Mucosa of descending colon (tissue), 3 donors: ENCODE data around the gene CCM2L. TPM values are rescaled to one million over a fixed set of nuclear protein-coding genes. Genes with fewer than 3 reads are reported as not detected.

Source experiments
- ATAC-seq: fragments of 200-7000 bp; cut with Tn5 transposase; one replicate; pipeline ENCODE4 v1.9.1; 2020; ENCODE audit warnings: mild to moderate bottlenecking, moderate library complexity
- DNase-seq, 3 donors: peaks; one replicate each; pipeline ENCODE4 v3.0.0-alpha.2; 2020
- H3K36me3 ChIP-seq: fragments of 200-600 bp; one replicate; pipeline ENCODE4 v1.8.0; 2021; ENCODE audit warnings: low read depth, mild to moderate bottlenecking
- H3K4me1 ChIP-seq: fragments of 200-600 bp; one replicate; pipeline ENCODE4 v1.8.0; 2021; ENCODE audit warnings: low read depth, mild to moderate bottlenecking
- H3K4me3 ChIP-seq: fragments of 200-600 bp; one replicate; pipeline ENCODE4 v1.8.0; 2021; ENCODE audit warnings: mild to moderate bottlenecking
- H3K9me3 ChIP-seq: fragments of 200-600 bp; one replicate; pipeline ENCODE4 v1.8.0; 2021; ENCODE audit warnings: mild to moderate bottlenecking
- intact Hi-C, 2 donors: fragments of 100-400 bp; cut with DNase I in 1 of 2; cut with micrococcal nuclease in 1 of 2; formaldehyde crosslinking; loops; one replicate each; pipeline versions ENCODE4 v1.11.0 to v1.11.1; 2022; cut with DNase I, micrococcal nuclease
- total RNA-seq, 3 donors: library from RNA; stranded (reverse); fragmentation: NEBNext Ultra II Directional in 2 of 3; extraction: Animal tissue kit (Norgen Biotek cat#: 25700) in 2 of 3; gene quantifications; one replicate each; pipeline versions ENCODE4 v1.2.1 to v1.2.4, GENCODE V29; 2021 to 2023
- TF ChIP-seq, protein P1 (sequence below): fragments of 200-600 bp; IDR thresholded peaks from one replicate; pipeline ENCODE4 v1.8.0; 2022; ENCODE audit warnings: antibody characterized with exemption, mild to moderate bottlenecking
- donor health status: DM: no; HTN: no; CAD: no; lungs with moderate emphysema.
- donor health status: DM: no; HTN: no; CAD: no.
- donor health status: DM: no; HTN: yes; CAD: no.

The CCM2L gene
- total RNA-seq, 3 donors from 2014 or later = 1.2 to 3.7 (median 1.8) TPM

DNA sequence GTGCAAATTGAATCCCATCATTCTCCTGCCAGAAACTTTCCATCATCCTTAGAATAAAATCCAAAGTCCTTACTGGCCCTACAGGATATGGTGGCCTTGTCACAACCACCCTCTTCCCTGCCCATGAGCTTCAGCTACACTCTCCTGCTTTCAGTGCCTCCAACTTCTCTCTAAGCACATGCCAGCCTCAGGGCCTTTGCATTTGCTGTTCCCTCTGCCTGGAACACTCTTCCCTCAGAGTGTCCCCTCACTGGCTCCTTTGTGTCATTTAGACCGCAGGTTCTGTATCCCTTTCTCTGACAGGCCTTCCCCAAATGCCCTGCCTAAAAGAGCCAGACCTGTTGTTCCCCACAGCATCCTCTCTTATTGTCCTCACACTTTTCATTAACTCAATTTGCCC, 60.0 kb downstream of the CCM2L start:
- Histone ChIP-seq H3K4me3 (no peak overlapping the region), H3K9me3 (no peaks in the 10 kb centered on the region), H3K36me3 (no peaks in the 10 kb centered on the region), H3K4me1 (no peaks in the 10 kb centered on the region)
- TF ChIP-seq, protein P1, sequence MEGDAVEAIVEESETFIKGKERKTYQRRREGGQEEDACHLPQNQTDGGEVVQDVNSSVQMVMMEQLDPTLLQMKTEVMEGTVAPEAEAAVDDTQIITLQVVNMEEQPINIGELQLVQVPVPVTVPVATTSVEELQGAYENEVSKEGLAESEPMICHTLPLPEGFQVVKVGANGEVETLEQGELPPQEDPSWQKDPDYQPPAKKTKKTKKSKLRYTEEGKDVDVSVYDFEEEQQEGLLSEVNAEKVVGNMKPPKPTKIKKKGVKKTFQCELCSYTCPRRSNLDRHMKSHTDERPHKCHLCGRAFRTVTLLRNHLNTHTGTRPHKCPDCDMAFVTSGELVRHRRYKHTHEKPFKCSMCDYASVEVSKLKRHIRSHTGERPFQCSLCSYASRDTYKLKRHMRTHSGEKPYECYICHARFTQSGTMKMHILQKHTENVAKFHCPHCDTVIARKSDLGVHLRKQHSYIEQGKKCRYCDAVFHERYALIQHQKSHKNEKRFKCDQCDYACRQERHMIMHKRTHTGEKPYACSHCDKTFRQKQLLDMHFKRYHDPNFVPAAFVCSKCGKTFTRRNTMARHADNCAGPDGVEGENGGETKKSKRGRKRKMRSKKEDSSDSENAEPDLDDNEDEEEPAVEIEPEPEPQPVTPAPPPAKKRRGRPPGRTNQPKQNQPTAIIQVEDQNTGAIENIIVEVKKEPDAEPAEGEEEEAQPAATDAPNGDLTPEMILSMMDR = no peak
- no peak for ATAC-seq
- DNase-seq = no peak
- intact Hi-C loops = no loop called here

DNA sequence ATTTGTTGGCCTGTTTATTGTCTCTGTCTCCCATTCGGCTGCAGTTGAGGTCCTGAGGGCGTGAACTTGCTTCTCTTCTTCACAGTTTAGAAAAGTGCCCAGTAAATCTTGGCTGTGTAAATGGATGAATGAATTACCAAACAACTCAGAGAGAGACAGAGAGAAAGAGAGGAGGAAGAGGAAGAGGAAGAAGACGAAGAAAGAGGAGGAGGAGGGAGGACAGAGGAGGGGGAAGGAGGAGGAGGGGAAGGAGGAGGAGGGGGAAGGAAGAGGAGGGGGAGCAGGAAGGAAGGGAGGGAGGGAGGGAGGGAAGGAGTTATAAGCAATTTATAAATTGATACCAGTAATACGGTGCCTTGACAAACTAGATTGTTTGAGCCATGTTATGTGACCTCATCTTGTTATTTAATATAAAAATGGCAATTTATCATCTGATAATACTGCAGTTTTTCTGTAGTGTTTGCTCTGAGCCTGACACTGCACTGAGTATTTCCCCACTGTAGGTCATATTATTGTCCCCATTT, 60.5 kb downstream of the CCM2L start:
- Histone ChIP-seq H3K9me3 (no peaks in the 10 kb centered on the region), H3K4me3 (no peak overlapping the region), H3K4me1 (no peaks in the 10 kb centered on the region), H3K36me3 (no peaks in the 10 kb centered on the region)
- intact Hi-C loops = no loop called here
- DNase-seq = no peak
- no peak for ATAC-seq
- TF ChIP-seq, protein P1 = no peak

DNA sequence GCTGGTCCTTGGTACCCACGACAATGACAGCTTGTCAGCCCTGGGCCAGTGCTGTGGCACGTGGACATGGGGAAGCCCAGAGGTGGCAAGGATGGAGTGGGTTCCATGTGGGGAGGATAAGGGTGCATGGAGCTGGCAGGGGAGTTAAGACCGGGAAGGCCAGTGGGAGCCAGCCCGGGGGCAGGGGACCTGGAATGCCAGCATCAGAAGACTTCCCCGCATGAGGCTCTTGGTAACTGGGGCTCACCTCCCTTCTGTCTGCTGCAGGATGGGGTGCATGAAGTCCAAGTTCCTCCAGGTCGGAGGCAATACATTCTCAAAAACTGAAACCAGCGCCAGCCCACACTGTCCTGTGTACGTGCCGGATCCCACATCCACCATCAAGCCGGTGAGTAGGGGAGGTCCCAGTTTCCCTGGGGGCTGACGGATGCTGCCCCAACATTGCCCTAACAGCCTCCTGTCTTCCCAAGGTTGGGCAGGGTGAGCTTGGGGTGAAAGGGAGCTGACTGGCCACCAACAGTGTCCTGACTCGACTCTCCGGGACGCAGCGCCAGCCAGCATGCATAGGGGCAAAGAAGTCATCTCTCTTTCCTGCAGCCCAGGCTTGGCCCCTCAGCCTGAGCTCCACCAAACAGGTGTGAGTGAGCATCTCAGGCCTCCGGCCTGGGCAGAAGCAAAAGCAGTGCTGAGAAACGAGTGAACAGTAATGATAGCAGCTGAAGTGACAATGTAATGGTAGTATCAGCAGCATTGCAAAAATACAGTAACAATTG, 61.3 kb downstream of the CCM2L start:
- intact Hi-C loops = no loop called here
- TF ChIP-seq, protein P1 = no peak
- ATAC-seq = no peak
- Histone ChIP-seq H3K9me3 (no peaks in the 10 kb centered on the region), H3K4me1 (no peaks in the 10 kb centered on the region), H3K36me3 (no peaks in the 10 kb centered on the region), H3K4me3 (no peak overlapping the region)
- DNase-seq = no peak

DNA sequence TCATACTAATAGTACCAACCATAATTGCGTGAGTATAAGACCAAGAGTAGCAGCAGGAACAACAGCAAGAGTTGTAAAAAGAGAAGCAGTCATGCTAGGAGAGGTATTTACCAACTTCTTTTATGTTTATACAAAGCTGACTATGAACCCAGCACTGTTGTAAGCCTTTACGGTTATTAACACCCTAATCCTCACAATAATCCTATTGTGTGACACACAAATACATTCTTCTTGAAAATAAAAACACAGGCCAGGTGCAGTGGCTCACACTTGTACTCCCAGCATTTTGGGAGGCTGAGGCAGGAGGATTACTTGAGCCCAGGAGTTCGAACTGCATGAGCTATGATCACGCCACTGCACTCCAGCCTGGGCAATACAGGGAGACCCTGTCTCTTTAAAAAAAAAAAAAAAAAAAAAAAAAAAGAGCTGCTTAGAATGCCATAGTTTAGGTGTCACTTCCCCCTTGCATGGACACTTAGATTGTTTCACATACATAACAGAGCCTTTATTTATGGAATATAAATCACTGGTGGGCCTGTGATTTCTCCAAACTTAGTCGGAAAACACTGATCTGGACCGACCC, 62.0 kb downstream of the CCM2L start:
- no peak for ATAC-seq
- H3K4me3 ChIP-seq = no peak overlapping the region

DNA sequence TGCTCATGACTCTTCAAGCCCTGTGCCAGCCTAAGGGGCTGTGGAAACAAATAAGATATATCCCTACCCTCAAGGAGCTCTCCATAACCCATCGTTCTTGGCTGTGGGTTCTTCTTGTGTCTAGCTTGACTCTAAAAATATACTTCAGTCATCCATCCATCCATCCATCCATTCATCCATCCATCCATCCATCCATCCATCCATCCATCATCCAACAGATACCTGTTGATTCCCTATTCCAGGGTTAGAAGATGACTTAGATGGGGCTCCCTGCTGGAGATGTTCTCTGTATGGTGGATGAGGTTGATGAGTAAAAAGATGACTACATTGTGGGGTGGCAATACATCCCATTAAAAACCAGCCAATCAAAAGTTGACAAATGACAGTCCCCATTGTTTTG, 65.3 kb downstream of the CCM2L start:
- H3K9me3 ChIP-seq = no peaks in the 10 kb centered on the region
- DNase-seq = no peak
- TF ChIP-seq, protein P1 = no peak
- H3K4me3 ChIP-seq = no peak overlapping the region
- intact Hi-C loops = no loop called here
- H3K36me3 ChIP-seq = no peaks in the 10 kb centered on the region
- no peaks in the 10 kb centered on the region for H3K4me1 ChIP-seq
- ATAC-seq = no peak

More for the DNA sequence above, 62.0 kb downstream of the CCM2L start:
- DNase-seq = no peak
- intact Hi-C loops = no loop called here
- Histone ChIP-seq H3K36me3 (no peaks in the 10 kb centered on the region), H3K4me1 (no peaks in the 10 kb centered on the region), H3K9me3 (no peaks in the 10 kb centered on the region)
- TF ChIP-seq, protein P1 = no peak
